ENCODE measurements around the gene MDFIC. TPM values are rescaled to one million over a fixed set of nuclear protein-coding genes. Genes with fewer than 3 reads are reported as not detected.

MDFIC gene
- total RNA-seq, 1 experiment from 2014 or later, result 7.3 TPM

DNA sequence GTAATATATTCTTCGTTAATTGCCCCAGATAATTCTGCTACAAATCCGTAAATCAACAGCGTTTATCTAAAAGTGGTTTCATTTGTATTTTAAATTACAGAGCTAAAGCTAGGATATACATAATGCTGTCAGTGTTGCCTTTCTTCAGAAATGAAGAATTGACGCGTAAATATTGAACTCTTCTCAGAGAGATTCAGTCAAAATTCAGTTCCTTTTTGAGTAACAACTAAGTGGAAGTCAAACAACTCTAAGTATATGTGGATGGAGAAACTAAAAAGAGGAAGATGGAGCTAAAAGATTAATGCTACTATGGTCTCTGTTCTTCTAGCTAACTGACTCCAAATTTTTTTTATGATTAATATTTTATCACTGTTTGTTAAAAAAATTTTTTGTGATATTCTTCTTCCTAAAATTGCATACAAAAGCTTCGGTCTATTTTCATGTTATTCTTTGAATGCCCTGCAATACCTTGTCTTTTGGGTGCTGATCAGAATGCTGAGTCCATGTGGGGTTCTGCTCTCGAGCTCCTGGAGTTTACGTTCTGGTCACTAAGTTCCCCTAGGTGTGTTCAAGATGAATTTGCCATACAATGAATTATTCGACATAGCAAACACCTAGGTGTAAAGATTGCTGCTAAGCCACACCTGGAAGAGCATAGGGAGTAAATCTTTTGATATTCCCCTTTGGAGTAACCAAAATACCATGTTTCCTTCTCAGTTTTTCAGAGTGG, 20.7 kb downstream of the MDFIC start:
- Histone ChIP-seq H3K4me3 (ENCODE audit: low read depth in 2 of 2, low read length in 2 of 2) (no peak overlapping the region), H3K27me3 (ENCODE audit: control insufficient read depth, insufficient read depth, low read length) (no peaks in the 10 kb centered on the region), H3K4me1 (ENCODE audit: control insufficient read depth, insufficient read depth, low read length) (no peaks in the 10 kb centered on the region), H3K27ac (ENCODE audit: low read length) (no peak overlapping the region), H3K9me3 (ENCODE audit: control insufficient read depth, insufficient read depth, low read depth, low read length) (no peaks in the 10 kb centered on the region), H3K36me3 (ENCODE audit: control insufficient read depth, insufficient read depth, low read length) (no peaks in the 10 kb centered on the region)
- DNase-seq (ENCODE audit: low read depth, low spot score) (no peak), ATAC-seq (no peak)
- TF ChIP-seq TCF7L2 (IDR thresholded peaks at IDR 0.05; ENCODE audit: low read depth, low read length) (no peak), SIN3A (IDR thresholded peaks at IDR 0.05; ENCODE audit: borderline replicate concordance, insufficient read depth, low read depth, low read length) (no peak), POLR2AphosphoS5 (IDR thresholded peaks at IDR 0.05; ENCODE audit: low read depth, low read length) (no peak)
- TF ChIP-seq, protein P1, sequence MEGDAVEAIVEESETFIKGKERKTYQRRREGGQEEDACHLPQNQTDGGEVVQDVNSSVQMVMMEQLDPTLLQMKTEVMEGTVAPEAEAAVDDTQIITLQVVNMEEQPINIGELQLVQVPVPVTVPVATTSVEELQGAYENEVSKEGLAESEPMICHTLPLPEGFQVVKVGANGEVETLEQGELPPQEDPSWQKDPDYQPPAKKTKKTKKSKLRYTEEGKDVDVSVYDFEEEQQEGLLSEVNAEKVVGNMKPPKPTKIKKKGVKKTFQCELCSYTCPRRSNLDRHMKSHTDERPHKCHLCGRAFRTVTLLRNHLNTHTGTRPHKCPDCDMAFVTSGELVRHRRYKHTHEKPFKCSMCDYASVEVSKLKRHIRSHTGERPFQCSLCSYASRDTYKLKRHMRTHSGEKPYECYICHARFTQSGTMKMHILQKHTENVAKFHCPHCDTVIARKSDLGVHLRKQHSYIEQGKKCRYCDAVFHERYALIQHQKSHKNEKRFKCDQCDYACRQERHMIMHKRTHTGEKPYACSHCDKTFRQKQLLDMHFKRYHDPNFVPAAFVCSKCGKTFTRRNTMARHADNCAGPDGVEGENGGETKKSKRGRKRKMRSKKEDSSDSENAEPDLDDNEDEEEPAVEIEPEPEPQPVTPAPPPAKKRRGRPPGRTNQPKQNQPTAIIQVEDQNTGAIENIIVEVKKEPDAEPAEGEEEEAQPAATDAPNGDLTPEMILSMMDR (IDR thresholded peaks at IDR 0.05), result no peak
- TF ChIP-seq, protein P2, sequence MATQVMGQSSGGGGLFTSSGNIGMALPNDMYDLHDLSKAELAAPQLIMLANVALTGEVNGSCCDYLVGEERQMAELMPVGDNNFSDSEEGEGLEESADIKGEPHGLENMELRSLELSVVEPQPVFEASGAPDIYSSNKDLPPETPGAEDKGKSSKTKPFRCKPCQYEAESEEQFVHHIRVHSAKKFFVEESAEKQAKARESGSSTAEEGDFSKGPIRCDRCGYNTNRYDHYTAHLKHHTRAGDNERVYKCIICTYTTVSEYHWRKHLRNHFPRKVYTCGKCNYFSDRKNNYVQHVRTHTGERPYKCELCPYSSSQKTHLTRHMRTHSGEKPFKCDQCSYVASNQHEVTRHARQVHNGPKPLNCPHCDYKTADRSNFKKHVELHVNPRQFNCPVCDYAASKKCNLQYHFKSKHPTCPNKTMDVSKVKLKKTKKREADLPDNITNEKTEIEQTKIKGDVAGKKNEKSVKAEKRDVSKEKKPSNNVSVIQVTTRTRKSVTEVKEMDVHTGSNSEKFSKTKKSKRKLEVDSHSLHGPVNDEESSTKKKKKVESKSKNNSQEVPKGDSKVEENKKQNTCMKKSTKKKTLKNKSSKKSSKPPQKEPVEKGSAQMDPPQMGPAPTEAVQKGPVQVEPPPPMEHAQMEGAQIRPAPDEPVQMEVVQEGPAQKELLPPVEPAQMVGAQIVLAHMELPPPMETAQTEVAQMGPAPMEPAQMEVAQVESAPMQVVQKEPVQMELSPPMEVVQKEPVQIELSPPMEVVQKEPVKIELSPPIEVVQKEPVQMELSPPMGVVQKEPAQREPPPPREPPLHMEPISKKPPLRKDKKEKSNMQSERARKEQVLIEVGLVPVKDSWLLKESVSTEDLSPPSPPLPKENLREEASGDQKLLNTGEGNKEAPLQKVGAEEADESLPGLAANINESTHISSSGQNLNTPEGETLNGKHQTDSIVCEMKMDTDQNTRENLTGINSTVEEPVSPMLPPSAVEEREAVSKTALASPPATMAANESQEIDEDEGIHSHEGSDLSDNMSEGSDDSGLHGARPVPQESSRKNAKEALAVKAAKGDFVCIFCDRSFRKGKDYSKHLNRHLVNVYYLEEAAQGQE (IDR thresholded peaks at IDR 0.05; ENCODE audit: insufficient read depth in 1 of 2, low read depth in 2 of 2, low read length in 1 of 2), result no peak
- POLR2A ChIA-PET, result no interaction called here
- intact Hi-C loops (cut with micrococcal nuclease; ENCODE audit: unreplicated experiment), result no loop called here
- BruUV-seq (replicated peaks), result no TSS peak
- in situ Hi-C loops (cut with HindIII; ENCODE audit: low pct_unique_long_range_greater_than_20kb, low sequenced_read_pairs), result no loop called here
- CTCF ChIA-PET, result no interaction called here

DNA sequence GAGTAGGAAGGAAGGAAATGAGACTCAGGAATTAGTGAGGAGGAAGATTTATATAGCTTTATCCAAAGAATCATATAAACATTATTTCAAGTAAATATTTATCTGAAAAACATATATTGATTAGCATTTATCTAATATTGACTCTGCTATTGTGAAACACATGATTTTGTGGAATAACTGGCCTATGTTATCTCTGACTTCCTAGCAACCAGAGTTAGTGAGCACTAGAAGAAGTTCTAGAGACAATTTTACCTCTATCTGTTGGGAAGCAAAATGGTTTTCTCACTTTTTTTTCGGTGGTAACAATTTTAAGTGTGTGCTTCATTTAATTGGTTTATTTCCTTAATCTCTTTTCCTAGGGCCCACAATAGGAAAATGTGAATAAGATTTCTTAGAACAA, 21.6 kb downstream of the MDFIC start:
- Histone ChIP-seq H3K27ac (ENCODE audit: low read length) (no peak overlapping the region), H3K9me3 (ENCODE audit: control insufficient read depth, insufficient read depth, low read depth, low read length) (no peaks in the 10 kb centered on the region), H3K4me3 (ENCODE audit: low read depth in 2 of 2, low read length in 2 of 2) (no peak overlapping the region), H3K27me3 (ENCODE audit: control insufficient read depth, insufficient read depth, low read length) (no peaks in the 10 kb centered on the region), H3K36me3 (ENCODE audit: control insufficient read depth, insufficient read depth, low read length) (no peaks in the 10 kb centered on the region), H3K4me1 (ENCODE audit: control insufficient read depth, insufficient read depth, low read length) (no peaks in the 10 kb centered on the region)
- CTCF ChIA-PET, result no interaction called here
- BruUV-seq (replicated peaks), result no TSS peak
- in situ Hi-C loops (cut with HindIII; ENCODE audit: low pct_unique_long_range_greater_than_20kb, low sequenced_read_pairs), result no loop called here
- intact Hi-C loops (cut with micrococcal nuclease; ENCODE audit: unreplicated experiment), result no loop called here
- ATAC-seq (no peak), DNase-seq (ENCODE audit: low read depth, low spot score) (no peak)
- POLR2A ChIA-PET, result no interaction called here
- TF ChIP-seq POLR2AphosphoS5 (IDR thresholded peaks at IDR 0.05; ENCODE audit: low read depth, low read length) (no peak), TCF7L2 (IDR thresholded peaks at IDR 0.05; ENCODE audit: low read depth, low read length) (no peak), SIN3A (IDR thresholded peaks at IDR 0.05; ENCODE audit: borderline replicate concordance, insufficient read depth, low read depth, low read length) (no peak)
- TF ChIP-seq, protein P1 (IDR thresholded peaks at IDR 0.05), result no peak
